ENCODE measurements around the gene C1QTNF8.

DNA sequence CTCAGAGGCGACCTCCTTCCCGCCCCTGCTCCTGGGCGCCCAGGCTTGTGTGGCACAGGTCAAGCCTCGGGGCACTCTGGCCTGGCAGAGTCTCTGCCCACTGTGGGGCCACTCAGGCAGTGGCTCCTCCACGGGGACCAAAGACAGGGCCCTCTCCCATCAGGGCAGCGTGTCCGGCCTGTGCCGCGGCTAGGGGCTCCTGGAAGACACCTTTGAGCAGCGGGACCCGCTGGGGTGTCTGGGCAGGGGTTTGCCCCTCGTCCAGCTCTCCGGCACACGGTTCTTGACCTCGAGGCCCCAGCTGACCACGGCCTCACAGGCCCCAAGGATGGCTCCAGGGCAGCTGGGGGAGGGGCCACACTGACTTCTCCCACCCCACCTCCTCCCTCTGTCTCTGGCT is 48.2 kb downstream of the C1QTNF8 start:
- no peak for TF ChIP-seq SUZ12 (IDR thresholded peaks at IDR 0.05; ENCODE audit: extremely low read depth, insufficient read depth, insufficient read length)
- TF ChIP-seq YY1 (IDR thresholded peaks at IDR 0.05; ENCODE audit: insufficient read depth, insufficient read length) = no peak
- no peak for TF ChIP-seq ZNF274 (IDR thresholded peaks at IDR 0.05; ENCODE audit: low read depth, low read length)

Measured in NT2/D1 (cell line).